ENCODE results near the gene GAB2. TPM values are rescaled to one million over a fixed set of nuclear protein-coding genes. Genes with fewer than 3 reads are reported as not detected.

Gene GAB2
- polyA plus RNA-seq, 4 donors = 16.4 to 26.1 (median 18.2) TPM

DNA sequence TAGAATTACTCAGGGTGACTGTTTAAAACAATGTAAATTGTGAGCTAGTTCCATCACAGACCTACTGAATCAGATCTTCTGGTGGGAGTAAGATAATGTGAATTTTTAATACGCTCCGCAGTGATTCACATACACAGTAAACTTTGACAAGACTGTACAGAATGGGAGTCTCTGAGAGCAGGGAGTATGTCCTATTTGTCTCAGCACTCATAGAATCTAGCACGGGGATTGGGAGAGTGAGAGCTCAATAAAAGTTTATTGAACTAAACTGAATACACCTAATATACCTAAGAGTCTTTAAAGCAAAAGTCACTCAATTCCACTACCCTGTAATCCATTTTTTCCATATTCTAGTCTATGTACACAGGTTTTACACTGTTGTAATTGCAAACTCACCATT is 11.2 kb upstream of the GAB2 start:
- DNase-seq (ENCODE audit: low read depth in 4 of 4, low spot score in 3 of 4) = no peak

DNA sequence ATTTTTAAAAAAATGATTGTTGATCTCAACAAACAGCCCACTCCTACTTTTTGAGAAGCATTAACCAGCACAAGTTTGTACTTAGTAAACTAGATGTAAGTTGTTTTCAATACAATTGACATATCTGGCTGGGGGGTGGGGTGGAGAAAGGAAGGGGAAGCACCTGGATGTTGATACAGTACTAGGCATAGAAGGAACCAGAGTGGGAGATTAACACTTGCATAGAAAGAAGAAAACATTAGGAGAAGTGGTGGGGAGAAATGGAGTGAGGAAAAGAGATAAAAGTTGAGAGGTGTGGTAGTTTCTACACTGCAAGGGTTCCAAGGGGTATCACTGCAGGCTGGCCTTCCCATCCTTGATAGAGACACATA is 10.6 kb upstream of the GAB2 start:
- no peak for DNase-seq (ENCODE audit: low read depth in 4 of 4, low spot score in 3 of 4)

DNA sequence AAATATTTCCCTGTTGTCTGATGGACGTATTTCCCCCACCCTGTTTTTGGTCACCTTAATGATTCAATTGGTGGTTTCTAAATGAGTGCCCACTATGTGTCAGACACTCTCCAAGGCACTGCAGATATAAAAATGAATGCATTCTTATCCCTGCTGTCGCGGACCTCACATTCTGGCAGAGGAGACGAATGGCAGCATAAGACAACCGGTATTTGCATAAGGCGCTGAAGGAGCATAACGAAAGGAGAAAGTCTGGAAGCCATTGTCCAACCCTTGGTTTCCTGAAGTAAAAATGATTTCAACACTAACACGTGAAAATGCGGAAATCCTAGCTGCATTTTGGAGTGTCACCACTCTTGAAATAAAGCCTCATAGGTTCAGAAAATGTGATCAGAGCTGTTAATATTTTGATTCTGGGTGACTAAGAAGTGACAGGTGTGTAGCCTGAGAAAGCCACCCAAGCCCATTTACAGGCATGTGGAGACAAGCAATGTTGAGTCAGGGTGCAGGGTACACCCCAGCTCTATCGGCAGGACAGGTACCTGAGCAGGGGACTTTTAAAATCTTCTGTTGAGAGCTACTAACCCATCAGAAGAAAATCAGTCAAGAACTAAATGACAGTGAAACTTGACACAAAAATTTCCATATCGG is 10.1 kb upstream of the GAB2 start:
- DNase-seq (ENCODE audit: low read depth in 4 of 4, low spot score in 3 of 4) = no peak

DNA sequence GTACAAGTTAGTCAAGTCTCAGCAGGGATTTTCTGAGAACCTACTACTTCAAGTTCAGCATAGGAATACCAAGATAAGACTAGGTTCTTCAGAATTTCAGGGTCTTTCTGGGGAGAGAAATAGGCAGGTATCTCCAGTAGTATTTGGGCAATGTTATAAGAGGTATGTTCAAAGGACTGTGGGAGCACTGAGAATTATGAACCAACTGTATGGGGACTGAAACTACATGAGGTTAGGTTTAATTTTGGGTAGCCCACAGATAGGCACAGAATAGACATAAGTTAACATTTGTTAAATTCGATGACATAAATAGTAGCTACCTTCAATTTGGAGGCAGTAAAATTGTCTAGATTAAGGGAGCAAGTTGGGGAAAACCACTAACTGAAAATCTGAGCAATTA is 9.2 kb upstream of the GAB2 start:
- no peak for DNase-seq (ENCODE audit: low read depth in 4 of 4, low spot score in 3 of 4)

DNA sequence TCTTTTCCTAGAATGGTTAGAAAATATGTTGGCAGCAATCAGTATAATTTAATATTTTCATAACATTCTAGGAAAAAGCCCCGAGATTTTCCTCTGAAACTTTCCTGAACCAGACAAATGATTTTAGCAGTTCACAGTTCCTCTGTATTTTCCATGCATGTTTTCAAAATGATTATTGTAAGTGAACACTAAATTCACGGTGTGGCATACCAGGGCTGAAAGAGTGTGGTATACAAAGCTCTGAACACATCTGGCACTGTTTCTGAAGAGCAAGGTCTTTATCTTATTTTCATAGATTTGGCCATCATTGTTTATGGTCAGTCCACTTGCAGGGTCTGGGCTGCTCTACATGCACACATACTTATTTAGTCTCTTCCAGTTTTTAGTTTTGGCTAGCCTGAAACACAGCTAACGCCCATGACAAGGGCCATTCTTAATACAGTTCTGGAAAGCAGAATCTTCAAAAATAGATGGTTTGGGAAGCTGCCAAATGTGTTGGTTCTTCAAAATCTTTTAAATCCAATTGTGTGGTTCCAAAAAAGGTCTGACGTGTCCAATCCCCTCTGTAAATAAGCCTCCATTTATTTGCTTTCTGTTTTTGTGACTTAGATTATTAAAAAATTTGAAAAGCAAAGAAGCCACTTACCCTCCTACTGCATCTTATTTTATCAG is 7.9 kb upstream of the GAB2 start:
- no peak for DNase-seq (ENCODE audit: low read depth in 4 of 4, low spot score in 3 of 4)

DNA sequence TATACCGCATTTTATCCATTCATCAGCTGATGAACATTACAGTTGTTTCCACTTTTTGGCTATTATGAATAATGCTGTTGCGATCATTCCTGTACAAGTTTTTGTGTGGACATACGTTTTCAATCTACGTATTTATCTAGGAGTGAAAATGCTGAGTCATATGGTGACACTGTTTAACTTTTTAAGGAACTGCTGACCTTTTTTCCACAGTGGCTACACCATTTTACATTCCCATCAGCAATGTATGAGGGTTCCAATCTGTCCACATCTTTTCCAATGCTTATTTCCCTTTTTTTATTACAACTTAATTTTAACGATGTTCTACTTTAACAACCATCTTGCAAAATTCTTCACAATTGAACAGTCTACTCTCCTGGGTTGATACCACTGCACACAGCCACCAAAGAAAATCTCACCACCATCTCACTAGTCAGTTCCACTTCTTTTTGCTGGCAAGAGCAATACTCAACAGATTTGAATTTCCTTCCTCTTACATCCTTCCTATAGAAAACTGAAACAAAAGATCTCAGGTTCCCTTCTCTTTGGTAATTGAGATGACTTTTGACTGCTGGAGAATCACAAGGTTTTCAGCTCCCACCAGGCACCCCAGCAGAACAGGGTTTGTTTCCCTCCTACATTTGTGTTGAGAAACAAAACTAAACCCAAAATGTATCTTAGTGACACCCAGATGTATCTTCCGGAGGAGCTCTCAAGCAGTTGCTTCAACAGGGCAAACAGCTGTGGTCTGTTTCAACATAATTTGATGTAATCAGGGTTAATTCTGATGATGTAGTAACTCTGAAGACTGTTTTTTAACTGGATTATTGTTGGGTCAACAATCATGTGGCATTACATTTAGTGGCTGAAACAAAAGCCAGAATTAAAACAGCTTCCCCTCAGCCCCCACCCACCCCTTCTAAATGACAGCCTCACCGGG is 7.0 kb upstream of the GAB2 start:
- DNase-seq (ENCODE audit: low read depth in 4 of 4, low spot score in 3 of 4) = no peak

DNA sequence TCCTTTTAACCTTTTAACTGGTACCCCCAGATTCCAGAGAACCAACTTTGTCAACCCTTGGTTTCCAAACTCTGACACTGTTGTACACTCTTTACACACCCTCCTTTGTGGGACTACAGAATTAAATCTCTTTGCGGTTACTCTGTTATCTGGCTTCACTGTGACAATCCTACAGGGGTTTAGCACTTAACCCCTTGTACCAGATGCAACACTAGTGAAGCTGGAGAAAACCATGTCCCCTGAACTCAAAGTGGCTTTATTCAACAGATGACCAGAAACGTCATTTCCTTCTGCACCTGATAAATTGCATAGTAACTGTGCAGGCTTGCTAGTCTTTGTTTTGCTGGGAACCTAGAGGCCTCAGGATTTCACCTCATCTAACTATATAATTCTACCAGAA is 5.6 kb upstream of the GAB2 start:
- DNase-seq (ENCODE audit: low read depth in 4 of 4, low spot score in 3 of 4) = no peak

DNA sequence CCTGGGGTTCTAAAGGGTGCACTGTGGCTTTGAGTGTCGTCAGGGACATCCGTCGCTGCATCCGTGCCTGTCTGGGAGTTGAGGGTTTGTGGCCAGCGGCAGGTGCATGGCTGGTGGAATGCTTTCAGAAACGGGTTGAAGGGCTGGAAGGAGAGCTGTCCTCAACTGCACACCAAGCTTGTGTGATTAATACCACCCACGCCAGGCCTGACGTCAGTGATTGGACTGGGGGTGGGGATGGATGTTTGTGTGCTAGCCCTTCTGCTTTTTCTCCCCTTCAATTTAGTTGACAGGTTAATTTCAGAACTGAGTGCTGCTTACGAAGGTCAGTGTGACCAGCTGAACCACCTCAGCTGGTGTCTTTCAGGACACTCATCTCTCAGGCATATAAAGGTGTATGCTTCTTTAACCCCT is 3.2 kb upstream of the GAB2 start:
- peak in 3 of 4 donors; percentile 33 to 39 (median 34) for DNase-seq (ENCODE audit: low read depth in 4 of 4, low spot score in 3 of 4)

DNA sequence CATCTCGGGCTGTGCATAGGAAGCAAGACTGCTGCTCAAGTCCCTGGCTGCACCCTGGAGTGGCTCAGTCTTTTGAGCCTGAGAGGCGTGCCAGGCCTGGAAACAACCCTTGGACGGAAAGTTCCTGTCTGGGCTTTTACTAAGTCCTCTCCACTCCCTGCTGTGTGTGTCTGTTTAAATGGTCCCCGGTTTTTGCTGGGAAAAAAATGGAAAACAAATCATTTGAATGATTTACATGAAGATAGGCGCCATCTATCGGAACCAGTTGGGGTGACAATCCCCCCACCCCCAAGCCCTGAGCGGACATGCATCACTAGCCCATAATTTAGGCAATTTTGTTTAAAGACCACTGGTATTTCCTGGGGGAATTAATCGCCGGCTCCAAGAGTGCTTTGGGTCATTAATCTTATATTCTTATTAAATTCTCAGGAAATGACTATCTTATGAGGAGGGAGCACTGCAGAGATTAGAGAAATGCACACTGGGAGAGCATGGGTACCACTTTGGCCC is 2.7 kb upstream of the GAB2 start:
- peak; percentile 62 to 78 (median 70) for DNase-seq (ENCODE audit: low read depth in 4 of 4, low spot score in 3 of 4)

DNA sequence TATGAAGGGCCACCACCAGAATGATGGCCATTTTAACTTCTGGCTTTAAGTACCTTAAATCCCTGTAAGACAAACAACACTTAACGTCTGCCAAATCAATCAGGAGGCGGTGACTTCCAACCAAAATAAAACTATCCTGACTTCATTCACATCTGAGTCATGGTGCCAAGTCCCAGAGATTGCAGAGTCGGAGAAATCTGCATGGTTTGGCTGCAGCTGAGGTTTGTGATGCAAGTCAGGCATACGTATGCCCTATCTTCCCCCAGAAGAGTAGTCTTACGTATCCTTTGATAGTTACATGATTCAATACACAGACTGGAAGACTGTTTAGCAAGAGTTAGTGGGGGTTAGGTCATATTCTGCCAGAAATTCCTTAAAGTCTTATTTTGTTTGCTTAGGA is 1.7 kb upstream of the GAB2 start:
- DNase-seq (ENCODE audit: low read depth in 4 of 4, low spot score in 3 of 4) = no peak

DNA sequence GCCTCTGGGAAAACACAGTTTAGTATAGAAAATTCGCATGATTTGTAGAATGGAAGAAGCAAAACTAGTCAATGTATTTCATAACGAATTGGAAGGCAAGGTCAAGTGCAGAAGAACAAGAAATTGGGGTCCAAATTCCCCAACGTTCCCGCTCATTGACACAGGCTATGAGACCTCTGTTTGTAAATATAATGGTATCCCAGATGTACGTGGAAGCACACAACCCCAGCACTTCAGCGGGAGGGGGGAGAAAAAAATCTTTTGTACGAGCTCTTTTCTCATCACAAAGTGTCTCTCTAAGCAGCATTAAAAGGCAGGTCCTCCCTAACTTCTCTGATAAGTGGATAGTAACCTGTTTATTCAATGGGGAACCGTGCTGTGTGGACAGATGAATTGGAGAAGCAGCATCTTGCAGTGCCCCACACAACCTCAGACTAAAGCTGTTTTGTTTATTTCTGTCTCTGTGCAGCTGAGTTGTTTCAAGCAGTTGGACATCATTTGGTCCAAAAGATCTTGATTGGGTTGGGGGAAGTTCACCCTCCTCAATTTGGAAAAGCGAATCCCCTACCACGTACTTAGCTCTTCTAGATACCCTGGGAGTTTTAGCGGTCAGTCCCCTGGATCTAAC is 1.1 kb upstream of the GAB2 start:
- no peak for DNase-seq (ENCODE audit: low read depth in 4 of 4, low spot score in 3 of 4)

DNA sequence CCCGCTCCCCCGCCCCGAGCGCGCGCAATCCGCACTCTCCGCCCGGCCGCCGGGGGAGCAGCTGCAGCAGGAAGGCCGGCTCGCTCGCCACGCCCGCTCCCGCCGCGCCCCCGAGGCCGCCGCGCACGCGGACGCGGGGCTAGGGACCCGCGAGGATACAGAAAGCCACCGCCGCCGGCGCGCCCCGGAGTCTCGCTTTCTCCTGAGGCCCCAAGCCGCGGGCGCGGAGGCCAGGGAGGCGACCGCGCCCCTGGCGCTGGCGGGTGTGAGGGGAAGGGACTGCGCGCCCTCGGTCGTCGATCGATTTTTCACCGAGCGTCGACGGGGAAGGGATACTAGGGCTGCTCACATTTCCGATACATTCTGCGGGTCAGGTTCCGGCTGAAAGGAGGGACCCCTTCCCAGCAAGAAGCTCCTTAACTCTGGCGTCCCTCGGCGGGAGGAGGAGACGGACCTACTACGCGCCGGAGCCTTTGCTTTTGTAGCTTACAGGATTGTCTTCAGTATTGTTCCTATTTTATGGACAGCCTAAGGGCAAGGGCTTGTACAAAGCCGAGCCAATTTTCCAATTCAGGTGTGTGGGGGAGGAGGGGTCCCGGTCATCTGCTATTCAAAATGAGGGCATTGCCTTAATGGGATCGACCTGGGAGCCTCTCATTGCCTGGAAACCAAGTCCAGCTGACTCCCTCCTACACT is 416 bp upstream of the GAB2 start:
- peak in 3 of 4 donors; percentile 37 to 73 (median 48) for DNase-seq (ENCODE audit: low read depth in 4 of 4, low spot score in 3 of 4)

DNA sequence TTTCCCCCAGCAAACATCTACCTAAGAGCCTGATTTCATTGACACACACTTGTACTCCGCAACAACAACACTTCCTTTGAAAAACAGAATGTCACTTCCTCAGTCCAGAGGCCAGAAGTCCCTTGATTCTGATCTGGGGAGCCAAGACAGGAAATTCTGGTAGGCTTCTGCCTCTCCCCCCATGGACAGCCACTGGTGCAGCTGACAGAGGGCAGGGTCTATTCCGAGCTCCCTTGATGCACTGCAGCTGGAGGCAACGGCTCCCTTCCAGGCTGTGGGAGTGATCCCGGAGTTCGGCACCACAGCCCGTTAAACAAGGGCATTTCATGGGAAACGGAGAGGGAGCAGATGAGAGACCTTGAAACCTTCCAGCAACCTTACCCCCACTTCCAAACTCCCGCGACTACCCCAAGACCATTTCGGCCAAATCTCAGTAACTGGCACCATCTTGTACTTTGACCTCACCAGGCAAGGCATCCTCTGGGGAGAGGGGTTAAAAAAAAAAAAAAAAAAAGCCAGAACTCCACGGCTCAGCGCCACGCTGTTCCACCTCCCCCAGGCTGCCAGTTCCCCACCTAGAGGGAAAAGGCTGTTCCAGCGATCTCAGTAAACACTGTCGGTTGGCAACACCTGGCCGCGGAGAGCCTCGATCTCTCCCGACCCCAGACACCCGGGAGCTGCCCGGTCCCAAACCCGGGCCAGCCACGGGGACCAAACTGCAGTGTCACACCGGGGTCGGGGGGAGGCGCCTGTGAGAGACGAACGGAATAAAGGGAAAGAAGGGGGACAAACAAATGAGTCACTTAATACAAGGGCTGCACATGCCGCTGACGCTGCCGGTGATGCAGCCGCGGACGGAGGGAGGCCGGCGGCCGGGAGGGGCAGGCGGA is 1.1 kb downstream of the GAB2 start:
- DNase-seq (ENCODE audit: low read depth in 4 of 4, low spot score in 3 of 4) = peak in 3 of 4 donors; percentile 69 to 74 (median 71)

DNA sequence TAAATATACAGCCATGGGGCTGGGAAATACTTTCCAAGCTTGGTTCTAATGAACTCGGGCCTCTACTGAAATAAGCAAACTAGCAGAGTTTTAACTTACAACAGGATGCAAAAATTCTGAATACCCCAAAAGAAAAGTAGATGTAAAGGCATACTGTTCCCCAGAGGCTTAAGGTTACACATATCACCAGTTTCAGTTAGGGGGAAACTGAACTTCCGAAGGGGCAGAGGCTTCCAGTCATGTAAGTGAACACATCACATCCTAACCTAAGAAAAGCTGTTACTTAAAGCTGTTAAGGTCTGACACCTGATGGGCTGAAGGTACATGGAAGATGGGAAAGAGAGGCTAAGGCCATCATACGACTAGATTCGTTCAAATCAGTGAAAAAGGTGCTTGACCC is 2.3 kb downstream of the GAB2 start:
- no peak for DNase-seq (ENCODE audit: low read depth in 4 of 4, low spot score in 3 of 4)

DNA sequence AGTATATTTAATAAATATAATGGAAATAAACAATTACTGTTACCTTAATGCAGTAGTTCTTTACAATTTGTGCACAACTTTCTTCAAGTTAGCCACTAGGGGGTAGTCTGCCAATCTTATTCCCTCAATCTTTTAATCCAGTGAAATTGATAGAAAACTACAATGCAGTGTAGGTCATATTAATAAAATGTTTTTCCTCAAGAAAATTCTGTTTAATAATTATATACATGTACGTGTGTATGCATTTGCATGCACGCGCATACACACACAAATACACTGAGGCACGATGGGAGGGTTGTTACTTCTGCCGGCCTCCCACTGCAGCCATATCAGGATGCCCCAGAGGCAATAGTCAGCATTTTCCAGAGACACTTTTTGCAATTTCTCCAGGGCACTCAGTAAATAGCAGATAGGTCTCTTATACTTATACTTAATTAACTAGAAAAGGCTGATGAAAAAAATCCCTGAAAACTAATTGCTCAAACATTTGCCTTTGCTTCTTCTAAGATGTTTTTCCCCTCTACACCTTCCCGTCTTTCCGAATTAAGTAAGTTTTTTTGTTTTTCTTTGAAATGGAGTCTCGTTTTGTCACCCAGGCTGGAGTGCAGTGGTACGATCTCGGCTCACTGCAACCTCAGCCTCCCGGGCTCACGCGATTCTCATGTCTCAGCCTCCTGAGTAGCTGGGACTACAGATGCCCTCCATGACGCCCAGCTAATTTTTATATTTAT is 3.1 kb downstream of the GAB2 start:
- DNase-seq (ENCODE audit: low read depth in 4 of 4, low spot score in 3 of 4) = no peak

DNA sequence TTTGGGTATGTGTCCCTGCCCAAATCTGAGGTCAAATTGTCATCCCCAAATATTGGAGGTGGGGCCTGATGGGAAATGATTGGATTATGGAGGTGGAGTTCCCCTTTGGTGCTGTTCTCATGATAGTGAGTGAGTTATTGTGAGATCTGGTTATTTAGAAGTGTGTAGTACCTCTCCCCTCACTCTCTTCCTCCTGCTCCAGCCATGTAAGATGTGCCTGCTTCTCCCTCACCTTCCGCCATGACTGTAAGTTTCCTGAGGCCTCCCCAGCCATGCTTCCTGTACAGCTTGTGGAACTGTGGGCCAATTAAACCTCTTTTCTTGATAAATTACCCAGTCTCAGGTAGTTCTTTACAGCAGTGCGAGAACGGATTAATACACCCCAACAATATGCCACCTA is 9.0 kb downstream of the GAB2 start:
- DNase-seq (ENCODE audit: low read depth in 4 of 4, low spot score in 3 of 4) = no peak

DNA sequence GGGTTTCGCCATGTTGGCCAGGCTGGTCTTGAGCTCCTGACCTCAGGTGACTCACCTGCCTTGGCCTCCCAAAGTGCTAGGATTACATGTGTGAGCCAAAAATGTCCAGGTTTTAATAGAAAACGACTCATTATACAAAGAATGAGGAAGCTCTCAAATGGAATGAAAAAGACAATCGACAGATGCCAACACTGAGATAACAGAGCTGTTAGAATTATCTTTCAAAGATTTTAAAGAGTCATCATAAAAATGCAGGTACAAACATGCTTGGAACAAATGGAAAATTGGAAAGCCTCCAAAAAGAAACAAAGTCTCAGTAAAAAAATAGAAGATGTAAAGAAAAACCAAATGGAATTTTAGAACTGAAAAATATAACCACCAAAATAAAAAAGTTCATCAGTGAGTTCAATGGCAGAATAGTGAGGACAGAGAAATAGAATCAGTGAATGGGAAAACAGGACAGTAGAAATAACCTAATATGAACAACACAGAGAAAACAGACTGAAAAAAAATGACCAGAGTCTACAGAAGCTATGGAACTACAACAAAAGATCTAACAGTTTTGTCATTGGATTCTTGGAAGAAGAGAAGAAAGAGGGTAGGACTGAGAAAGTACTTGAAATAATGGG is 10.9 kb downstream of the GAB2 start:
- DNase-seq (ENCODE audit: low read depth in 4 of 4, low spot score in 3 of 4) = no peak

DNA sequence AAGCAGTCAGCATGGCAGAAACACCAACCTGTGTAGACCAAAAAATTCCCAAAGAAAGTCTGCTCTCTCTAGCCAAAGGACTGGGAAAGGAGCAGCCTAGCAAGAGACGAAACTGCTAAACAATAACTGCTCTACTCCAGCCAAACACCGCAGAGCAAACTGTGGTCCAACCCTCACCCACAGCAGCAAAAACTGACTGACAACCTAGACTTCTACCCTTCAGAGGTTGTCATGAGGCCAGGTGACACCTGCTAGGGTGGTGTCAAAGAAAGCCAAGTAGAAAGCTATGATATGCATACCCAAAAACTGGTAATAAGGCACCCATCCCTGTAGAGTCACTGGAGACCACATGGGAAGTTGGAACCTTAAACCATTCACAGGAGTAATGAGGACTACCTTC is 11.8 kb downstream of the GAB2 start:
- no peak for DNase-seq (ENCODE audit: low read depth in 4 of 4, low spot score in 3 of 4)
